Kidney capillary endothelial cell (primary cell): ENCODE measurements around the gene ZFYVE1.
A peak's percentile ranks its signal among the peaks of the same experiment; 100 is the strongest.
"Not testable (repeated sequence)": the region's sequence is repeated elsewhere in the genome, so short reads cannot be mapped to it uniquely, and the experiment has no call there.

Experiments
- DNase-seq: peaks from one replicate; pipeline ENCODE4 v3.0.0-alpha.2; 2018; ENCODE audit warnings: low spot score

Gene ZFYVE1

GRCh38 chr14:72956741-72957140 is 70.2 kb downstream of the ZFYVE1 start:
- not testable (repeated sequence) for DNase-seq

GRCh38 chr14:72952171-72952570 is 74.7 kb downstream of the ZFYVE1 start:
- no peak for DNase-seq

- DNase-seq: peak; percentile 58
These were observed 78.3 kb downstream of the ZFYVE1 start for GRCh38 chr14:72948481-72949138.

- DNase-seq: peak; percentile 36
These were observed 79.3 kb downstream of the ZFYVE1 start for GRCh38 chr14:72947366-72948160.

GRCh38 chr14:72946491-72946890 is 80.4 kb downstream of the ZFYVE1 start:
- no peak for DNase-seq

- no peak for DNase-seq
These were observed 81.4 kb downstream of the ZFYVE1 start for GRCh38 chr14:72945356-72946027.

GRCh38 chr14:72943876-72944430 is 83.0 kb downstream of the ZFYVE1 start:
- no peak for DNase-seq

GRCh38 chr14:72942934-72943333 is 84.0 kb downstream of the ZFYVE1 start:
- DNase-seq: no peak

GRCh38 chr14:72941286-72941985 is 85.5 kb downstream of the ZFYVE1 start:
- no peak for DNase-seq

GRCh38 chr14:72939630-72940029 is 87.3 kb downstream of the ZFYVE1 start:
- DNase-seq: no peak

- DNase-seq: no peak
These were observed 94.0 kb downstream of the ZFYVE1 start for GRCh38 chr14:72932893-72933292.

- no peak for DNase-seq
These were observed 97.4 kb downstream of the ZFYVE1 start for GRCh38 chr14:72929316-72930080.

- DNase-seq: no peak
These were observed 98.0 kb downstream of the ZFYVE1 start for GRCh38 chr14:72928872-72929271.

GRCh38 chr14:72926292-72927028 is 100.4 kb downstream of the ZFYVE1 start, which contains the start of gene DCAF4:
Gene DCAF4 (plus strand): TSS chr14:72926464. CDS start chr14:72937979, 11,515 bp downstream.
- DNase-seq: peak; percentile 95

- DNase-seq: no peak
These were observed 101.1 kb downstream of the ZFYVE1 start for GRCh38 chr14:72925815-72926291.

GRCh38 chr14:72925171-72925759 is 101.6 kb downstream of the ZFYVE1 start:
- no peak for DNase-seq

- no peak for DNase-seq
These were observed 102.6 kb downstream of the ZFYVE1 start for GRCh38 chr14:72924337-72924736.

GRCh38 chr14:72921396-72921795 is 105.5 kb downstream of the ZFYVE1 start:
- DNase-seq: no peak

GRCh38 chr14:72920008-72920407 is 106.9 kb downstream of the ZFYVE1 start:
- no peak for DNase-seq
